ENCODE results near the gene PFDN5.
"Not testable (repeated sequence)": the region's sequence is repeated elsewhere in the genome, so short reads cannot be mapped to it uniquely, and the experiment has no call there.

Gene PFDN5

DNA sequence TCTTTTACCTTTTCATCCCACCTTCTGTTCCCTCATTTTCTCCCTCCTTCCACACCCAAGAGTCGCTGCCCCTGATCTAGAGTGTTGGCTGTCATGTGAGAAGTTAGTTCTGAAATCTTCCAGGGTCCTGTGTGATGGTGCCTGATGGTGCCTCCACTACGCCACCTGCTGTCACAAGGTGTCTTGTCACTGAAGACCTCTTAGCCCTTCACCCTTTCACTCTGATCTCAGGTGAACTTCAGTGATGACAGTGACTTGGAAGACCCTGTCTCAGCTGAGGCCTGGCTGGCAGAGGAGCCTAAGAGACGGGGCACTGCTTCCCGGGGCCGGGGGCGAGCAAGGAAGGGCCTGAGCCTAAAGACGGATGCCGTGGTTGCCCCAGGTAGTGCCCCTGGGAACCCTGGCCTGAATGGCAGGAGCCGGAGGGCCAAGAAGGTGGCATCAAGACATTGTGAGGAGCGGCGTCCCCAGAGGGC lies 7.6 kb upstream of the PFDN5 start:
- DNase-seq, result peak; percentile 2

GRCh38 chr12:53288322-53288721 lies 7.0 kb upstream of the PFDN5 start:
- DNase-seq, result no peak

- DNase-seq, result no peak
Observed at GRCh38 chr12:53289891-53290290, 5.5 kb upstream of the PFDN5 start.

DNA sequence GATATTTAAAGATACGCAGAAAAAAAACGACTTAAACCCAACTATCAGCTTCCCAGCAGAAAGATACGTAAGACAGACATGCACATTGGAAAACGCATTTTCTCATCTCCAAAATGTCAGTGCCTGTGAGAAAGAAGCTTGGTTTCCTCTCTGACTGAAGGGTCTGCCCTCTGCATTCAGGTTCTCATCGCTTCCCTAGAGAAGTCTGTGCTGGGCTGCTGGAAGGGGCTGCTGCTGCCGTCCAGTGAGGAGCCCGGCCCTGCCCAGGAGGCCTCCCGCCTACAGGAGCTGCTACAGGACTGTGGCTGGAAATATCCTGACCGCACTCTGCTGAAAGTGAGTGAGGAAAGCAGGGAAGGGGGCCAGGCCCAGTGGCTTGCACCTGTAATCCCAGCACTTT lies 4.7 kb upstream of the PFDN5 start:
- no peak for DNase-seq

- peak; percentile 37 for DNase-seq
Observed at GRCh38 chr12:53292426-53292825, 2.9 kb upstream of the PFDN5 start.

- no peak for DNase-seq
Observed at GRCh38 chr12:53295891-53296219, 513 bp downstream of the PFDN5 start.

- not testable (repeated sequence) for DNase-seq
Observed at GRCh38 chr12:53297106-53297505, 1.8 kb downstream of the PFDN5 start.

DNA sequence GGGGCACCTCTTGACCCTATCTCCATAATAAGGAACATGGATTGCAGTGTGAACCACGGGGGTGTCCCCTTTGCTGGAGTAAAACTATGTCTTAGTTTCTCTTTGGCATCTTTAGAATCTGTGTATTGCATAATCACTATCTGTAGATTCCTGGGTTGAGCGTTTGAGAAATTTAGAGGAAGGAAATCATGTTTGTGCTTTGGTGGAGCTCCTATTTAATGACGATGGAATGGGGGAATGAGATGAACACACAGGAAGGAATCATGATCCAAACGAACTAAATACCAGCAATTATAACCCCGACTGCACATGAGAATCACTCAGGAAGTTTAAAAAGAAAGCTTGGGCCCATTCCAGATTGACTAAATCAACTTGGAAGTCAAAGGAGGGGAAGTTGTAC lies 2.8 kb downstream of the PFDN5 start:
- no peak for DNase-seq

- DNase-seq, result no peak
Observed at GRCh38 chr12:53299101-53299453, 3.7 kb downstream of the PFDN5 start.

- DNase-seq, result peak; percentile 66
Observed at GRCh38 chr12:53299454-53300180, 4.3 kb downstream of the PFDN5 start, which contains the start of gene MYG1. Gene MYG1, plus strand, starts transcription at chr12:53299695. Its CDS starts 43 bp downstream, at chr12:53299738.

DNA sequence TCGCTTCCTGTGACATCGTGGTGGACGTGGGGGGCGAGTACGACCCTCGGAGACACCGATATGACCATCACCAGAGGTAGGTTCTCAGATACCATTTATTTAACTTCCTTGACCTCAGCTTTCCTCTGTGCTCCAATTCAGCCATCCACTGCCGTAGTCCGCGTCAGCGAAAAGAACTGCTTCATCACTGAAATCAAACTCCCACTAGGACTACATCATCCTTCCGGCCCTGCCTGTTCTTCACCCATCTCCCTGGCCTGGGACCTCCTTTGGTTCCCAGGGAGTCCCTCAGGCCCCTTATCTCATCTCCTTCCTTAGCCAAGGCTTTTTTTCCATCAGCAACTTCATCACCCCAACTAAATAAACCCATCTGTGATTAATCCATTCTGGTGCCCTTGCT lies 4.8 kb downstream of the PFDN5 start:
- no peak for DNase-seq

DNA sequence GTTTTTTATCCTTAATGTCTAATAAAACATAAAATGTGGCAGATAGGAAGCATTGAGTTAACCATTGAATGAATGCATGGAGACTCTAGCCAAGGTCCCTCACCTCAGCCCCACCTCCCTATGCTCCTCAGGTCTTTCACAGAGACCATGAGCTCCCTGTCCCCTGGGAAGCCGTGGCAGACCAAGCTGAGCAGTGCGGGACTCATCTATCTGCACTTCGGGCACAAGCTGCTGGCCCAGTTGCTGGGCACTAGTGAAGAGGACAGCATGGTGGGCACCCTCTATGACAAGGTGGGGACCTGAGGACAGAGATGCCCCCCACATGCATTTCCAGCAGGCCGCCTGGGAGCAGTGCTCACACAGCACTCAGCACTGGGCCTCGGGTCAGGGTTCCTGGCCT lies 7.6 kb downstream of the PFDN5 start:
- DNase-seq, result no peak

DNA sequence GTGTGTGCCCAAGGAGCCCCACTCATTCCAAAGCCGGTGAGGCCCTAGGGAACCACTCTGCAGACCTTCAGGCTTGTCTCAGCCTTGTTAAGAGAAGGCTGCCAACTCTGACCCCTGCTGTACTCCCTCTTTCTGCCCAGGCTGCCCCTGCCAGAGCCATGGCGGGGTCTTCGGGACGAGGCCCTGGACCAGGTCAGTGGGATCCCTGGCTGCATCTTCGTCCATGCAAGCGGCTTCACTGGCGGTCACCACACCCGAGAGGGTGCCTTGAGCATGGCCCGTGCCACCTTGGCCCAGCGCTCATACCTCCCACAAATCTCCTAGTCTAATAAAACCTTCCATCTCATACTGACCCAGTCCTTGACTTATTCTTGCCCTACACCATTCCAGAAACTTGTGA lies 11.5 kb downstream of the PFDN5 start:
- no peak for DNase-seq

GRCh38 chr12:53308276-53308675 lies 12.9 kb downstream of the PFDN5 start:
- DNase-seq, result no peak

- DNase-seq, result no peak
Observed at GRCh38 chr12:53313996-53314395, 18.7 kb downstream of the PFDN5 start.

DNA sequence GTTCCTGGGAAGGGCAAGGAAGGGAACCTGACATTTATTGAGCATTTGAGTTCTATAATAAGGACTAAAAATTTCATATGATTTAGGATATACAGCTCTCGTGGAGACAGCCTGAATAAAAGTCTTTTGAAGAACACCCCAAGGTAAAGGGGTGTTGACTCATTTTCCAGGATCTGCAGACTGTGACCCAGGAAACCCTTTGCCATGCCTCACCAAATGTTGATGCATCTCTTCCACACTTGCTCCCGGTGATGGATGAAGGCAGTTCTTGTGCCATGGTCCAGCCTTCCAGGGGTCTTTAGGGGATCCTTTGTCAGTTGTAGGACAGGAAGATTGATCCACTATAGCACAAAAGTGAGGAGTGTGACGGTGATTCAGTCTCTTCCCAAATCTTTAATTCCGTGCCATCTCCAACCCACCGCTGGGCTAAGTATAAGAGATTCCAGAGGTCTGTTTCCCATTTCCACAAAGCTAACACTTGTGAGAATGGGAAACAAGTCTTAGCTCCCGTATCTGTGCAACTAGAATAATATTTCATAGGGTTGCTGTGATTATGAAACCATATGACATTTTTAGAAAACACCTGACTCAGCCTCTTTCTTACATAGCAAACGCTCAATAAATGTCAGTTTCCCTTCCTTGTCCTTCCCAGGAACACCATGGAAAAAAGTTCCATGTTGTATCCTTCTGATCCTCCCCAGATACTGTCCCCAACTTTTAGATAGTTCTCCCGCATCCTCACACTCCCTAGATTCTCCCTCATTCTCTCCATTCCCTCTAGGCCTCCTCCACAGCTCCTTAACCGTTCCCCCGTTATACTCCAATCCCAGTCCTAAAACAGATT lies 25.2 kb downstream of the PFDN5 start:
- DNase-seq, result no peak

DNA sequence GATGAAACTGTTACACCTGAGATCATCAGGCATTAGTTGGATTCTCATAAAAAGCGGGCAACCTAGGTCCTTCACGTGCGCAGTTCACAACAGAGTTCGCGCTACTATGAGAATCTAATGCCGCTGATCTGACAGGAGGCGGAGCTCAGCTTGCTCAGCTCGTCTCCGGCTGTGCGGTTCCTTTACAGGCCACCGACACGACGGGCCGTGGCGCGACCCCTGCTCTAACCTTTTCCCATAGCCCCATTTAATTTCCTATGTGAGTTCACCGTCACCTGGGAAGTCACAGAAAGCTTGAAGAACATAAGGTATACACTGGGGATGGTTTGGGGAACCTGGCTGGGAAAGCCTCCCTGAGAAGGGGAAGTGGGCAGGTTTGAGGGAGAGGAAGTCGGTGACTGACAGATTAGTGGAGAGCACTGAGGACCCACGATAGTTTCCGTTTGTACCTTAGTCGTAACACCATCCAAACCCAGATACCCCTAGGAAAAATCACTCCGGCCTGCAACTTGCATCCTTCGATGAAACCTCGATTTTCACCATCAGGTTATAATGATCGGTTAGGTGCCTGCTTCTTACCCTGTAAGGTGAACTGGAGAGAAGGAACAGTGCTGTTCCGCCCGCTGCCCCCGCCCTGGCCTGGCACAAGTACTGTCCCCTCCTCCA lies 28.9 kb downstream of the PFDN5 start:
- DNase-seq, result no peak

DNA sequence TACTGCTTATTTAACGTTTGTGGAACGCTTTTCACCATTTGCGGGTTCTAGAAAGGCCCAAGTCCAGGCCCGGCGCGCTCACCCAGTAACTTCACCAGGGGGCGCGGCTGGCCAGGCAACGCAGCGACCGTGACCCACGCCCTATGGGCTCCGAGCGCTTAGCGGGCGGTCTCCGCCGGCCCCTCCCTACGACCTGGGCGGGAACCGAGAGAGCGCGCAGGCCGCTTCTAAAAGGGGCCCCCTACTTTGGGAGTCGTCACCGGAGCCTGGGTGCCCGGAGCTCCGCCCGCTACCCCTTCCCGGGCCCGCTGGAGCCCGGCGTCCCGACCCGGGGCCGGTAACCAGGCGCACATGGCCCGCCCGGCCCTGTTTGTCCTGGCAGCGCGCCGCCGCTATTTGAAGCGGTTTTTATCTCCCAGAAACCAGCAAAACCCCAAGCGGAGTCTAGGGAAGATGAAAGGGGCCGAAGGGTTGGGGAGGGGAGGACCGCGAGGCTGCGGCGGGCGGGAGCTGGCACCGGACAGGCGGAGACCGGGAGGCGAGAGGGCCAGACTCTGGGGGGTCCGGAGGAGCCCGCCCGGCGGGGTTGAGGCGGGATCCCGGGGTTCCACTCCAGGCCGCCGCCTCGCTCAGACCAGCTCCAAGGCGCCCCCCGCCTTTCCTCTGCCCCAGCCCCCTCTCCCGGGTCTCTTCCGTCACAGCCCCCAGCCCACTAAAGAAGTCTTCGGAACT lies 29.6 kb downstream of the PFDN5 start:
- DNase-seq, result peak; percentile 47

GRCh38 chr12:53325511-53326061 lies 30.2 kb downstream of the PFDN5 start:
- no peak for DNase-seq

- no peak for DNase-seq
Observed at GRCh38 chr12:53326460-53327185, 31.3 kb downstream of the PFDN5 start.

GRCh38 chr12:53327435-53328042 lies 32.2 kb downstream of the PFDN5 start:
- no peak for DNase-seq

DNA sequence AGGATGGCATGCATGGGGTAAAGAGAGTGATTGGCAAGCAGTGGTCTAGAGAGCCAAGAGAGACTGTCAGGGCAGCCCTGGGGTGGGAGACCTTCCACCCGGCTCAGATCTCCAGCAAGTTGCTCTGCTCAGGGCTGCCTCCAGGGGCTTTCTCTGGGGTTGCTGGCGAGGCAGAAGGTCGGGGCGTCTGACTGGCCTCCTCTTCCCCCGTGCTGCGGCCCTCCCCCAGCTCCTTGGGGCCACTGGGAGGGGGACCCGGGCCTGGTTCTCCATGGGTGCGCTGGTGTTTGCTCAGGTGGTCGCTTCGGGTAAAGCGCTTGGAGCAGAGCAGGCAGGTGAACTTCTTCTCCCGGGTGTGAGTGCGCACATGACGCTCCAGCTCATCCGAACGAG lies 32.7 kb downstream of the PFDN5 start:
- no peak for DNase-seq
